Peyer's patch (tissue), 4 donors: ENCODE results near the gene SKAP2.

Source experiments
- CTCF ChIP-seq, 6 experiments: fragments of 450-650 bp in 4 of 6; fragments of 200-600 bp in 2 of 6; sonication (generic) in 1 of 6; IDR thresholded peaks; one replicate each; pipeline ENCODE4 v1.5.1; 2017 to 2019; ENCODE audit warnings: antibody characterized with exemption in 6 of 6, mild to moderate bottlenecking in 3 of 6, moderate library complexity in 1 of 6
- POLR2A ChIP-seq, 2 donors: fragments of 450-650 bp; IDR thresholded peaks; one replicate each; pipeline ENCODE4 v1.5.1; 2017; ENCODE audit warnings: antibody characterized with exemption in 2 of 2, mild to moderate bottlenecking in 2 of 2, moderate library complexity in 2 of 2

GRCh38 chr7:26631601-26632000 is 232.8 kb downstream of the SKAP2 start:
- no peak for TF ChIP-seq POLR2A (IDR thresholded peaks at IDR 0.05)
- TF ChIP-seq CTCF (IDR thresholded peaks at IDR 0.05): no peak
